Activated CD4-positive, CD25-positive, alpha-beta regulatory T cell treated with anti-CD3 and anti-CD28 coated beads, Interleukin-2, amount 50 U/mL, for 24 hours (primary cell): ENCODE results near the gene L3MBTL2.

Experiments
- ATAC-seq, 2 donors: fragments of 150-1000 bp; cut with Tn5 transposase; one replicate each; pipeline ENCODE4 v1.10.0; 2021; ENCODE audit warnings: mild to moderate bottlenecking in 1 of 2, moderate library complexity in 1 of 2

L3MBTL2 gene

GRCh38 chr22:41274856-41275255 lies 69.7 kb downstream of the L3MBTL2 start:
- no peak for ATAC-seq

GRCh38 chr22:41280065-41280464 lies 75.0 kb downstream of the L3MBTL2 start:
- no peak for ATAC-seq

GRCh38 chr22:41280854-41281253 lies 75.7 kb downstream of the L3MBTL2 start:
- no peak for ATAC-seq
